Caco-2 (cell line): Measurements from ENCODE around the gene LRRC47. TPM values are rescaled to one million over a fixed set of nuclear protein-coding genes. Genes with fewer than 3 reads are reported as not detected.

Experiments used
- BruUV-seq: library from RNA; stranded (reverse); fragments of 400-500 nt; replicated peaks from 2 replicates; lab custom pipeline; 2021; lab: Mats Ljungman, UMichigan
- CTCF ChIA-PET: fragments of 300-600 bp; sonication (Branson Sonifier 250); formaldehyde crosslinking; loops from one replicate; lab custom pipeline; 2022; ENCODE audit warnings: antibody characterized with exemption; lab: Charles Lee
- POLR2A ChIA-PET: fragments of 300-600 bp; sonication (Branson Sonifier 250); formaldehyde crosslinking; loops from one replicate; lab custom pipeline; 2022; ENCODE audit warnings: antibody characterized with exemption; lab: Charles Lee
- DNase-seq, 2 experiments: peaks; one replicate each; pipeline versions ENCODE4 v3.0.0 to v3.0.0-alpha.2; 2020 to 2022
- H3K27me3 ChIP-seq: replicated peaks from 2 replicates; pipeline ENCODE4 v1.6.0; 2011; ENCODE audit warnings: low read length; ENCODE audit not compliant: control insufficient read depth, insufficient read depth
- H3K36me3 ChIP-seq: 2 replicates; pipeline ENCODE4 v1.5.1; 2011; ENCODE audit warnings: low read length; ENCODE audit not compliant: control insufficient read depth, insufficient read depth
- H3K4me1 ChIP-seq: fragments of 250-450 bp; sonication (Bioruptor Pico); 2 replicates; pipeline ENCODE4 v1.5.1; 2020; ENCODE audit warnings: mild to moderate bottlenecking
- H3K4me3 ChIP-seq: 2 replicates; pipeline ENCODE4 v1.5.1; 2011; ENCODE audit warnings: low read depth, mild to moderate bottlenecking, control low read depth, low read length
- H3K9me3 ChIP-seq: fragments of 250-450 bp; sonication (Bioruptor Pico); 2 replicates; pipeline ENCODE4 v1.5.1; 2020; ENCODE audit warnings: mild to moderate bottlenecking, moderate library complexity
- H3K27ac Mint-ChIP-seq: one replicate; pipeline ENCODE4 v1.8.0; 2022; ENCODE audit warnings: mixed read lengths; ENCODE audit not compliant: unreplicated experiment
- H3K27me3 Mint-ChIP-seq: one replicate; pipeline ENCODE4 v1.8.0; 2022; ENCODE audit warnings: mixed read lengths; ENCODE audit not compliant: insufficient read depth, unreplicated experiment
- H3K36me3 Mint-ChIP-seq: one replicate; pipeline ENCODE4 v1.8.0; 2022; ENCODE audit warnings: mild to moderate bottlenecking, mixed read lengths; ENCODE audit not compliant: insufficient read depth, unreplicated experiment
- H3K4me1 Mint-ChIP-seq: one replicate; pipeline ENCODE4 v1.8.0; 2022; ENCODE audit warnings: low read depth, mixed read lengths; ENCODE audit not compliant: unreplicated experiment
- H3K4me3 Mint-ChIP-seq: one replicate; pipeline ENCODE4 v1.8.0; 2022; ENCODE audit warnings: mild to moderate bottlenecking, moderate library complexity, mixed read lengths; ENCODE audit not compliant: unreplicated experiment
- H3K9me3 Mint-ChIP-seq: one replicate; pipeline ENCODE4 v1.8.0; 2022; ENCODE audit warnings: mixed read lengths; ENCODE audit not compliant: unreplicated experiment
- CTCF ChIP-seq, 2 experiments: fragments of 200-600 bp in 1 of 2; IDR thresholded peaks; 1 replicate in 1 of 2; 2 replicates in 1 of 2; pipeline versions ENCODE4 v1.5.1 to v1.8.0; 2011 to 2022; ENCODE audit warnings: antibody characterized with exemption in 1 of 2, control low read depth in 1 of 2, inconsistent platforms in 1 of 2, low read depth in 1 of 2, low read length in 1 of 2, mild to moderate bottlenecking in 1 of 2, moderate library complexity in 1 of 2; ENCODE audit not compliant: insufficient read depth in 1 of 2, severe bottlenecking in 1 of 2, unreplicated experiment in 1 of 2
- intact Hi-C: fragments of 100-400 bp; cut with micrococcal nuclease; formaldehyde crosslinking; loops from one replicate; pipeline ENCODE4 v1.10.0; 2022; ENCODE audit not compliant: unreplicated experiment
- total RNA-seq: library from RNA; stranded (reverse); gene quantifications from 2 replicates; pipeline ENCODE4 v1.2.3, GENCODE V29; 2022

Gene LRRC47
- total RNA-seq, 1 experiment from 2014 or later, result 48.5 TPM

DNA sequence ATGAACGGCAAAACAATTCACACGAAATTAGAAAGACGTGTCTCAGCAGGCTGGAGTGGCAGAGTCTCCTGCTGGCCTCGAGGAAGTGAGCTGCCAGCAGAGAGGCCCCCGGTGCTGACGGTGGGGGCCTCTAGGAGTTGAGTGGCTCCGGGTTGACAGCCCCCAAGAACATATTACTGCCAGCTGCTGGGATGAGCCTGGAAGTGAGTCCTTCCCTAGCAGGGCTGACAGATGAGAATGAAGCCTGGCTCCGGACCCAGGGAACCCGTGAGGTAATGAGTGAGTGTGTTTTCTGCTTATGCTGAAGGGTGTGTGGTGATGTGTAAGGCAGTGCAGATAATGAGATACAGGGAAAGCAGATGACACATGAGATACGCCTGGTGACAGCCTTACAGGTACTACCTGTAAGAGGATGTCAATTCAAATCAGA, 23.5 kb upstream of the LRRC47 start:
- CTCF ChIA-PET, result no interaction called here
- H3K27me3 ChIP-seq, result no peaks in the 10 kb centered on the region
- BruUV-seq, result no TSS peak
- no peaks in the 10 kb centered on the region for H3K9me3 ChIP-seq
- H3K4me3 ChIP-seq, result no peak overlapping the region
- no peak for DNase-seq
- peaks cover 17% of the 10 kb centered on the region for H3K36me3 Mint-ChIP-seq
- intact Hi-C loops, result no loop called here
- H3K36me3 ChIP-seq, result no peaks in the 10 kb centered on the region
- no peaks in the 10 kb centered on the region for H3K4me1 ChIP-seq
- TF ChIP-seq CTCF (IDR thresholded peaks at IDR 0.05; ENCODE audit: insufficient read depth in 1 of 2, low read depth in 1 of 2, low read length in 1 of 2, severe bottlenecking in 1 of 2, unreplicated experiment in 1 of 2), result no peak
- H3K27ac Mint-ChIP-seq, result no peak overlapping the region
- POLR2A ChIA-PET, result no interaction called here
- no peaks in the 10 kb centered on the region for H3K9me3 Mint-ChIP-seq
- no peak overlapping the region for H3K4me3 Mint-ChIP-seq
- no peaks in the 10 kb centered on the region for H3K27me3 Mint-ChIP-seq
- no peaks in the 10 kb centered on the region for H3K4me1 Mint-ChIP-seq

DNA sequence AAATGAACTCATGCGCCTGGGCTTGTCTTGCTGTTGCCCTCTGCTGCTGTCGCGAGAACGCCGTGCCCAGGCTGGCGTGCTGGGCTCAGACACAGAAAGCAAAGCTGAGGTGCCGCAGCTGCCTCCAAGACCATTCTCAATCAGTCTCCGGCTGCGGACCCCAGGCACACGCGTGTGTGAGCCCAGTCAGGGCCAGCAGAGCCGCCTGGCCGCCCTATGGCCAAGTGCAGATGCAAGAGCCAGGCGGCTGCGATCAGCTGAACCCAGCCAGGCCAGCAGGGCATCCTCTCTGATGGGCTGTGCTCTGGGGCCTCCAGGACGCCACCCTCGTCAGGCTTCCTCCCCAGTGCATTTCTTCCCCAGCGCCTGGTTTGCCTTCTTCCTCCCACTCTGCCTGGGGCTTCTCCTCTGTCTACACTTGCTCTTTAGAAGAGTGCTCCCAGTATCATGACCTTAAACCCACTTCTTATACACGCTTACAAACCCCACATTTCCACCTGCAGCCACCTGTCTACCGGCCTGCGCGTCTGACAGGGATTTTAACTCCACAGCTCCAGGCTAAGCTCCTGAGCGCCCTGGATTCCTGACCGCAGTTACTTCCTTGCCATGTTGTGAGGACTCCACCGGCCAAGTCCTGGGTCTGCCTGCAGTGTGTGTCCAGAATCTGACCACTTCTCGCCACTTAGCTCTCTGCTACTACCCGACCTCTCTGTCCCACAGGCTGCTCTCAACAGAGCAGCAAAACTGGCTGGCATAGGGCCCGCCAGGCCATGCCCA, 21.7 kb upstream of the LRRC47 start:
- no peak overlapping the region for H3K4me3 ChIP-seq
- POLR2A ChIA-PET, result no interaction called here
- no peaks in the 10 kb centered on the region for H3K27me3 Mint-ChIP-seq

DNA sequence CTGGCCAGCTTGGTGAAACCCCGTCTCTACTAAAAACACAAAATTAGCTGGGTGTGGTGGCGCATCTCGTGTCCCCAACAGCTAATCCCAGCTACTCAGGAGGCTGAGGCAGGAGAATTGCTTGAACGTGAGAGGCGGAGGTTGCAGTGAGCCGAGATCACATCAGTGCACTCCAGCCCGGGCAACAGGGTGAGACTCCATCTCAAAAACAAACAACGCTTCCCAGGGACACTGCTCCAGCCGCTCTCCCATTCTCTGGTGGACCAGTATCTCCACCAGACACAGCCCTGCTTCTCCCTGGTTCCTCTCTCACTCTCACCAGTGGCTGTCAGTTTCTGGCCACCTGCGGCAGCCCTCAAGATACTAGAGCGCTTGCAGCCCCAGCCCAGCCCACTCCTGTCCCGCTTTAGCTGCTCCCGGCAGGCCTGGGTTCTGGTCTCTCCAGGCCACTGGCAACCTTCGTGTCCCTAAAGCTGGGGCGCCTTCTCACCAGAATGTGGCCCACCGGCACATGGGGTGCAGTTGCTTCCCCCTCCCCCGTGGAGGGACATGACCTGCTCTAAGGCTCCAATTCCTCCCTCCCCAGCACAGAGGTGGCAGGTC, 20.9 kb upstream of the LRRC47 start:
- H3K27ac Mint-ChIP-seq, result no peak overlapping the region
- ChIA-PET CTCF (no interaction called here), POLR2A (no interaction called here)
- no TSS peak for BruUV-seq
- H3K9me3 Mint-ChIP-seq, result no peaks in the 10 kb centered on the region
- no peaks in the 10 kb centered on the region for H3K4me1 Mint-ChIP-seq
- H3K36me3 ChIP-seq, result no peaks in the 10 kb centered on the region
- TF ChIP-seq CTCF (IDR thresholded peaks at IDR 0.05; ENCODE audit: insufficient read depth in 1 of 2, low read depth in 1 of 2, low read length in 1 of 2, severe bottlenecking in 1 of 2, unreplicated experiment in 1 of 2), result no peak
- H3K27me3 ChIP-seq, result no peaks in the 10 kb centered on the region
- no peaks in the 10 kb centered on the region for H3K9me3 ChIP-seq
- no peak for DNase-seq
- intact Hi-C loops, result no loop called here
- H3K4me1 ChIP-seq, result no peaks in the 10 kb centered on the region
- H3K4me3 Mint-ChIP-seq, result no peak overlapping the region
- peaks cover 10% of the 10 kb centered on the region for H3K36me3 Mint-ChIP-seq
- no peak overlapping the region for H3K4me3 ChIP-seq
- no peaks in the 10 kb centered on the region for H3K27me3 Mint-ChIP-seq

More for the DNA sequence above, 21.7 kb upstream of the LRRC47 start:
- Mint-ChIP-seq H3K9me3 (no peaks in the 10 kb centered on the region), H3K36me3 (peaks cover 11% of the 10 kb centered on the region), H3K4me3 (no peak overlapping the region), H3K27ac (no peak overlapping the region), H3K4me1 (no peaks in the 10 kb centered on the region)
- intact Hi-C loops, result no loop called here
- no peak for TF ChIP-seq CTCF (IDR thresholded peaks at IDR 0.05; ENCODE audit: insufficient read depth in 1 of 2, low read depth in 1 of 2, low read length in 1 of 2, severe bottlenecking in 1 of 2, unreplicated experiment in 1 of 2)
- Histone ChIP-seq H3K27me3 (no peaks in the 10 kb centered on the region), H3K36me3 (no peaks in the 10 kb centered on the region), H3K9me3 (no peaks in the 10 kb centered on the region), H3K4me1 (no peaks in the 10 kb centered on the region)
- no peak for DNase-seq
- BruUV-seq, result no TSS peak
- CTCF ChIA-PET, result no interaction called here
